Adipose tissue (tissue), 3 donors: ENCODE measurements around the gene ZNF576. TPM values are rescaled to one million over a fixed set of nuclear protein-coding genes. Genes with fewer than 3 reads are reported as not detected.
"Not testable (repeated sequence)": the region's sequence is repeated elsewhere in the genome, so short reads cannot be mapped to it uniquely, and the experiment has no call there.

ENCODE experiments used
- H3K27ac ChIP-seq: one replicate; pipeline ENCODE4 v1.5.1; 2013; ENCODE audit warnings: low read depth, low read length
- WGBS, 3 donors: extraction: QIAGEN DNeasy Blood & Tissue Kit; methylation state at CpG; one replicate each; pipeline ENCODE4 v1.1.7; 2013; 5-methylcytosine and 5-hydroxymethylcytosine counted together
- polyA plus RNA-seq, 3 donors: library from polyadenylated mRNA; stranded (reverse); fragments of 200-250 nt; gene quantifications; one replicate each; pipeline ENCODE4 v1.2.3, GENCODE V29; 2013
- donor health status: healthy with polysubstance abuse.
- donor health status: Bipolar disorder and iron deficiency.
- donor health status: healthy.

Gene ZNF576
- polyA plus RNA-seq, 3 donors: 10.4 to 15.4 (median 12.3) TPM

GRCh38 chr19:43620061-43621001 lies 23.9 kb downstream of the ZNF576 start:
- H3K27ac ChIP-seq: no peak overlapping the region
- 41 to 45% (median 42%) methylated on average over 23 of the region's 23 CpGs for WGBS, 3 donors

- H3K27ac ChIP-seq: no peak overlapping the region
- 56 to 78% (median 57%) methylated on average over 4 of the region's 4 CpGs for WGBS, 3 donors
Measured at GRCh38 chr19:43622070-43622469, 25.7 kb downstream of the ZNF576 start.

GRCh38 chr19:43622956-43623355 lies 26.6 kb downstream of the ZNF576 start:
- 77 to 88% (median 87%) methylated on average over 1 of the region's 1 CpG for whole genome bisulfite sequencing, 3 donors
- H3K27ac ChIP-seq: no peak overlapping the region

GRCh38 chr19:43623889-43624670 lies 27.7 kb downstream of the ZNF576 start:
- WGBS, 3 donors: 84 to 87% (median 85%) methylated on average over 35 of the region's 35 CpGs
- H3K27ac ChIP-seq: no peak overlapping the region

GRCh38 chr19:43624933-43625332 lies 28.5 kb downstream of the ZNF576 start:
- WGBS, 3 donors: 26 to 40% (median 32%) methylated on average over 29 to 30 of the region's 30 CpGs

GRCh38 chr19:43625918-43626579 lies 29.7 kb downstream of the ZNF576 start:
- no peak overlapping the region for H3K27ac ChIP-seq
- 71 to 79% (median 78%) methylated on average over 32 of the region's 32 CpGs for WGBS, 3 donors

More at GRCh38 chr19:43624933-43625332, 28.5 kb downstream of the ZNF576 start:
- H3K27ac ChIP-seq: no peak overlapping the region

- H3K27ac ChIP-seq: no peak overlapping the region
- WGBS, 3 donors: 50 to 65% (median 53%) methylated on average over 17 of the region's 17 CpGs
Measured at GRCh38 chr19:43626838-43627237, 30.4 kb downstream of the ZNF576 start.

- 93 to 94% (median 94%) methylated on average over 3 of the region's 3 CpGs for WGBS, 3 donors
- H3K27ac ChIP-seq: no peak overlapping the region
Measured at GRCh38 chr19:43628646-43629326, 32.4 kb downstream of the ZNF576 start.

- WGBS, 3 donors: 87 to 89% (median 88%) methylated on average over 5 of the region's 5 CpGs
- H3K27ac ChIP-seq: no peak overlapping the region
Measured at GRCh38 chr19:43631491-43631890, 35.1 kb downstream of the ZNF576 start.

GRCh38 chr19:43633520-43633919 lies 37.1 kb downstream of the ZNF576 start:
- WGBS, 3 donors: 86 to 90% (median 88%) methylated on average over 4 of the region's 4 CpGs
- H3K27ac ChIP-seq: no peak overlapping the region

- no peak overlapping the region for H3K27ac ChIP-seq
- 77 to 95% (median 79%) methylated on average over 5 of the region's 5 CpGs for WGBS, 3 donors
Measured at GRCh38 chr19:43634068-43634467, 37.7 kb downstream of the ZNF576 start.

- no peak overlapping the region for H3K27ac ChIP-seq
- 37 to 50% (median 41%) methylated on average over 5 of the region's 5 CpGs for WGBS, 3 donors
Measured at GRCh38 chr19:43634506-43634871, 38.1 kb downstream of the ZNF576 start.

- WGBS, 3 donors: 18 to 21% (median 19%) methylated on average over 17 of the region's 17 CpGs
- no peak overlapping the region for H3K27ac ChIP-seq
Measured at GRCh38 chr19:43634872-43635560, 38.6 kb downstream of the ZNF576 start.

- 37 to 61% (median 50%) methylated on average over 2 of the region's 2 CpGs for WGBS, 3 donors
Measured at GRCh38 chr19:43635561-43635940, 39.2 kb downstream of the ZNF576 start.

GRCh38 chr19:43636121-43636683 lies 39.8 kb downstream of the ZNF576 start:
- H3K27ac ChIP-seq: no peak overlapping the region
- 79 to 80% (median 80%) methylated on average over 14 of the region's 14 CpGs for WGBS, 3 donors

More at GRCh38 chr19:43635561-43635940, 39.2 kb downstream of the ZNF576 start:
- H3K27ac ChIP-seq: not testable (repeated sequence)

- WGBS, 3 donors: 71 to 79% (median 78%) methylated on average over 13 of the region's 13 CpGs
- no peak overlapping the region for H3K27ac ChIP-seq
Measured at GRCh38 chr19:43638214-43638994, 42.0 kb downstream of the ZNF576 start.
